Suppressor macrophage treated with lipopolysaccharide for 1 hour (primary cell): Measurements from ENCODE around the gene BMP10.

ENCODE experiments used
- DNase-seq, 3 donors: peaks; one replicate each; pipeline ENCODE4 v3.0.0-alpha.2; 2020 to 2022

Gene BMP10

DNA sequence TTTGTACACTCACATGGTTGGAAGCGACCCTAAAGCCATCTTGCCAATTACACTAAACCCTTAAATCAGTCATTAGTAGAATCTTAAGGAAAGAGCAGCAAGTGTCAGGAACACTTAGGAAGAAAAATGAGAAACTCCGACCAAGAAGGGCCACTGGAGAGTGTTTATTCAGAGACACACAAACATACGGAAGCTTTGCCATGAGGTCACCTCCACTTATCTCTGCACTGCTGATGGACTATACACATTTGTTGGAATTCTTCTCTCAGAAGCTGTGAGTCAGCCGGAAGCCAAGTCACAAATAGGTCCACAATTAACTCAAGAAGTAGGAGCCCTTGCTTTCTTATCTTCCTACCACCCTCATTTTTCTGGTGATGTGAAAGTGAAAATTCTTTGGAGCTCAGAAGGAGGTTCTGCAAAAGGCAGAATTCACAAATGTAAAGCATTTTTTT lies 21.6 kb downstream of the BMP10 start:
- peak in 1 of 3 donors; percentile 30 for DNase-seq

DNA sequence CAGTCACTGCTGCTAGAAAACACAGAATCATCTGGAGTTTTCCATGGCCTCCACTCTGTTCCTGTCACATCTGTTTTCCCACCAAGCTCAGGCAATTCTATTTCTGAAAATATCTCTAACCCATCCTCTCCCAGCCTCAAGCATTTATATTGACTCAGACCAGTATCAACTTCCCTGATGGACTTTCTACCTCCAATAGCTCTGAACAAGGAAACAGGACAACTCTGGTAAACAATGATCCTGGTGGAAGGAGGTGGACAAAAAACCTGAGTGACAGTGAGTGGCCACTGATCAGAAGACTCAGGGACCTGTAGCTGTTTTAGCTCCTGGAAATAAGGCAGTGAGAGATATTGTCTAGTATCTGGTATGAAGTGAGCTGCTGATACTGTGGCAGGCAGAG lies 23.4 kb downstream of the BMP10 start:
- no peak for DNase-seq

DNA sequence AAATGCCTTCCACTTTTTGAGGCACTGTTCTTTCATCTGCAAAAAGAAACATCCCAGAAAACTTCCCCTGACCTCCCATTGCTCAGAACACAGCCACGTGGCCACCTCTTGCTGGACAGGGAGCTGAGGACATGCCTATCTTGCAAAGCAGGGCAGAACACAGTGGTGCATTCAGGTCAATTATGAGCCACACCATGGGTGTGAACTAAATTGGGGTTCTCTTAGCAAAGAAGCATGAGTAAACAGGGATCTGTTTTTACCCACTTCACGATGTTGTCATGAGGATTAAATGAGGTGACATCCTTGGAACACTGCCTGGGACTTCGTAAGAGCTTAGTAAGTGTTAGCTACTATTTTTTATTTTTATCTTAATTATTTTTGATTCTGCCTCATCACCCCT lies 25.1 kb downstream of the BMP10 start:
- DNase-seq, result no peak

GRCh38 chr2:68845043-68845442 lies 26.2 kb downstream of the BMP10 start:
- DNase-seq, result peak in 1 of 3 donors; percentile 26

- DNase-seq, result peak; percentile 60 to 63 (median 62)
Measured at GRCh38 chr2:68839260-68839833, 31.9 kb downstream of the BMP10 start.

GRCh38 chr2:68838641-68839040 lies 32.6 kb downstream of the BMP10 start:
- no peak for DNase-seq

- no peak for DNase-seq
Measured at GRCh38 chr2:68837861-68838341, 33.3 kb downstream of the BMP10 start.

DNA sequence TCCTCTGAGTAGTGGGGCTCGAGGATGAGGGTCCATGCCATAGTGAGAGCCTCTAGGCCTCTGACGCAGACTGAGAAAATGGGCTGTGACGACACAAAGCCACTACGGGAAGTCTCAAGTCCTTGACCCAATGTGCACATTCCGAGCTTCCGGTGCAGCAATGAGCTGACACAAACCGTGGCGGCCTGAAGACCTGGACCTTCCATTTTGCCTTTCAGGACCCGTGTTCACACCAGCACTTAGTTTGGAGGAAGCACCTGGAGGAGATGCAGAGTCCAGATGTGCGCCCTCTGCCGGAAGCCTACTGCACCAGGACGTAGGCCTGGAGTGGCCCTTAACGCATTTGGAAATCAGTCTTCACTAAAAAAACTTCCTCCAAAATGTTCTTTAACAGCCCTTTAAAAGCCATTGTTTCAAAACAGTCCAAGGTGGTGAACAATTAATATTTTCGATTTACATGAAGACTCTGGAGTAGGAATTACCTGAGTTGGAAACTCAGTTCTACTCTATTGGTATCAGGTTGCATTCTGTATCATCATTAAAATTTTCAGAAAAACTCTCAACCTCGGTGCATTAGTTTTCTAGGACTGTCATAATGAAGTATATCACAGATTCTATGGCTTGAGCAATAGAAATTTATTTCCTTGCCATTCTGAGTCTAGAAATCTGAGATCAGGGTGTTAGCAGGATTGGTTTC lies 33.9 kb downstream of the BMP10 start:
- peak; percentile 85 to 91 (median 86) for DNase-seq

DNA sequence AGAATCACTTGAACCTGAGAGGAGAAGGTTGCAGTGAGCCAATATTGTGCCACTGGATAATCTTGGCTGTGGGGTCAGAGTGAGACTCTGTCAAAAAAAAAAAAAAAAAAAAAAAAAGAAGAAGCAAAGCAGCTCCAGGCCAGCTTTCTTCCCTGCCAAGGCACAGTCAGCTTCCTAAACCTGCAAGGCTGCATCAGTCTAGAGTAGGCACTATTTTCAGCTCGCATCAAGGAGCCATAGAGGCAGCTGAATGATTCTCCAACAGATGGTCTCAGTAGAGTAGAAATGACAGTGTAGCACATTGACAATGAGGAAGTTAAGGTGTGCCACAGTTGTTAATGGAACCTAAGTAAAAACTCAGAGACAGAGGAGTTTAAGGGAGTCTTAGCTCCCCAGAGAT lies 35.6 kb downstream of the BMP10 start:
- DNase-seq, result peak; percentile 66 to 79 (median 73)

DNA sequence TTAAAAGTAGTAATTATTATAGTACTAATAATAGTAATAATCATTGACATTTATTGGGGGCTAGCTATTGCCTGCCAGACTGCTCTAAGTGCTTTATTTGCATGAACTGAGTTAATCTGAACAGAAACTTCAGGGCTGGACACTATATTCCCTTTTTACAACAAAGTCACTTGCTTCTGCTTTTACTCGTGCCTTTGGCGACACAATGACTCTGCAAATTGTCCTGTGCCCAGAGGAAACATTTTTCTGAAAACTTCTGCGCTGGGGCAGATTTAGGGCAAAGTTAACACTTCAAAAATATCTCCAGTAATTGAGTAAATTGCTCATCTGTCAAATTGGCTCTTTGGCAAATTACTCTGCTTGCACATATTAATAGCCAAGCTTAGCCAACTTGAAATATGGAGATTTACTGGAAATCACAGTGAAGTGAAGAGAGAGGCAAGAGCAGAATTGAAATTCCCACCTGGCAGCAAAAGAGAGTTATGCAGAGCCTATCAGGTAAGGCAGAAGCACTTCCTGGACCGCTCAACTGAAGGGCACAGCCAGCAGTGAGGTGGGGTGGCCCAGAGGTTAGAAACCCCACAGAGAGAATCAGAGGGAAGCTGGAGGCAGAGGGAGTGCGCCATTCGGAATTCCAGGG lies 36.3 kb downstream of the BMP10 start:
- peak; percentile 82 to 91 (median 87) for DNase-seq

DNA sequence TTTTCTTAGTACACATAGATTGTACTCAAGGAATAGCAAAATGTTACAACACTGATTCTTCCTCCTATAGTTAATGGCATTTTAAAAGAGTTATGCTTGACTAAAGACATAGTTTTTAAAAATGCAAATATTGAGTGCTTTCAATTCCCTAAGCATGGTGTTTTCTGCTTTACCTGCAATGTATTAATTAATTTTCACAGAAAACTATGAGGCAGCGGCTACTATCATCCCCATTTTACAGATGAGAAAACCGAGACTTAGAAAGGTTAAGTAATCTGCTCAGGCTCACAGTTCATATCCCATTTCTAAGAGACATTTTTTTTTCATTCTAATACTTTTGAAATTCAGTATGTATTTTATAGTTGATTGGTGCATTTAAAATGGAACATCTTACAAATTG lies 38.0 kb downstream of the BMP10 start:
- no peak for DNase-seq

DNA sequence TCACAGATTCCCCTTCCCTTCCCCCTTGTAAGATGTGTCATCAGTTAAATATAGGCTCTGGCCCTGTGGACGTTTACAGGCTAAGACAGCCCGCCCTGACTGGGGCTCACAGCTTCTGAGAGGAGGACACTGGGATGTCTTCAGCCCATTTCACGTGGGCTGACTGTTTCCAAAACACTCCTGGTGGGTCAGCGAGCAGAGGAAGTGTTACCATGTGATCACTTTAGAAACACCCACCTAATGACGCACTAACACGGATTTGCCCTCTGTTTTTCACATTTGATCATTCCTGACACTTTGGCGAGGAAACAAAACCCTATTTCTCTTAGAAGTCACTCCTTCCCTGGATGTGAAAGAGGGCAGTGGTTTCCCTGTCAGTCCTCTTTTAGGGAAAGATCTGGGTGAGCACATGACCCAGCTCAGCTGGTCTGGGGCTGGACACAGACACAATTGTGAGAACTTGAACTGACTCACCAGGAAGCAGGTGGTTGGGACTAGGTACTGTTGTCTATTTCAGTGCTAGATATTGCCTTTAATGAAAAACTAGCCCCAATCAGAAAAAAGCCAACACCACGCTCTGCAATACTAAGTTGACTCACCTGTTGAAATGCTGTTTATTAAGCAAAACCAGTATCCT lies 38.8 kb downstream of the BMP10 start:
- peak; percentile 97 to 100 (median 98) for DNase-seq

- DNase-seq, result peak in 1 of 3 donors; percentile 68
Measured at GRCh38 chr2:68831686-68832232, 39.4 kb downstream of the BMP10 start.

- DNase-seq, result peak; percentile 50 to 64 (median 56)
Measured at GRCh38 chr2:68829749-68830148, 41.4 kb downstream of the BMP10 start.

- peak; percentile 97 to 98 (median 98) for DNase-seq
Measured at GRCh38 chr2:68828887-68829708, 42.1 kb downstream of the BMP10 start.

DNA sequence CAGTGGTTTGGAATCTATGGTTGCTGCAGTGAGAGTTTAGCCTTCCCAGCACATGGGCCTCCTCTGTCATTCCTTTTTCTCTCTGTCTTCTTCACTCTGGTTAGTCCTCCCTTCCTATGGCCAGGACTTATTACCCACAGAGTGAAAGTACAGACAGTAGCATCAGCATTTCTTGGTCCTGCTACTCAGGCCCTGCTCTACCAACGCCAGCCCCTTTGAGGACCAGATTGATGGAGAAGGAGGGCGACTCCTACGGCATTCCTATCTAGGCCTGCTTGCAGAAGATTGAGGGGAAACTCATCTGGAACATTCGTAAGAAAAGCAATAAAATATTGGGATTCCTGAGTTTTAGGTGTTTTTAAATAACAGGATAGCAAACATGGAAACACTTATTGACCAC lies 43.5 kb downstream of the BMP10 start:
- DNase-seq, result no peak

- DNase-seq, result peak; percentile 76 to 79 (median 76)
Measured at GRCh38 chr2:68825866-68826265, 45.3 kb downstream of the BMP10 start.

- DNase-seq, result no peak
Measured at GRCh38 chr2:68824831-68825230, 46.4 kb downstream of the BMP10 start.

DNA sequence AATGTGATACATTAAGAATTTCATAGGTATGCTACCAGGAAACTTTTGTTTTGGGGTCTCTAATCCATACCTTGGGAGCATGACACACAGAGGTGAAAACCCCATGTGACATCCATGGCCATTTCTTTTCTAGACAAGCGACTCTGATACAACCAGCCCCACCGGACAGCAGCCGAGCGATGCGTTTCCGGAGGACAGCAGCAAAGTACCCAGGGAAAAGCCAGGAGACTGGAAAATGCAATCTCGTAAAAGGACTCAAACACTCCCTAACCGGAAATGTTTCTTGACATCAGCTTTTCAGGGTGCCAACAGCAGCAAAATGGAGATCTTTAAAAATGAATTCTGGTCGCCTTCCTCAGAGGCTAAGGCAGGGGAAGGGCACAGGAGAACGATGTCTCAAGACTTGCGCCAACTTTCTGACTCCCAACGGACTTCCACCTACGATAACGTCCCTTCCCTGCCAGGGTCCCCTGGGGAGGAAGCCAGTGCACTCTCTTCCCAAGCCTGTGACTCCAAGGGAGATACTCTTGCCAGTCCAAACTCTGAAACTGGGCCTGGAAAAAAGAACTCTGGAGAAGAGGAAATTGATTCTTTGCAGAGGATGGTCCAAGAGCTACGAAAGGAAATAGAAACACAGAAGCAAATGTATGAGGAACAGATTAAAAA lies 48.9 kb downstream of the BMP10 start:
- DNase-seq, result no peak

- no peak for DNase-seq
Measured at GRCh38 chr2:68819556-68819955, 51.6 kb downstream of the BMP10 start.

DNA sequence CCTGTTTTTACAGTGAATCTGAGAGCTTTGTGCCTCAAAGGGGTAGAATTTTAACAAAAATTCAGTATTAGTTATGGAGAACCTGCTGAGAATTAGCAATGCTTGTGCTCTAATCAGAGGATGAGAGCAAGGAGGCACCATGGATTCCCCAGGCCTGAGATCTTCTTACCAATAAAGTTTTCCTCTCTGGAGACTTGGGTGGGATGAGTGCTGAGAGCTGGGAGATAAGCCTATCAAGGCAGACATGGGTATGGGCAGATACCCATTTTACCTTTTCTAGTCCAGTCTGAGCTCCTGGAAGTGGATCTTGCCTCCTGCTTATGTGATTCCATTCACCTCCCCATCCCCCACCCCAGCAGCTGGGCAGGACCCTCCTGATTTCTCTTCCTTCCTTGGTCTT lies 53.9 kb downstream of the BMP10 start:
- no peak for DNase-seq
